Calu3 (cell line): ENCODE results near the gene PPEF1. TPM values are rescaled to one million over a fixed set of nuclear protein-coding genes. Genes with fewer than 3 reads are reported as not detected.
A peak's percentile ranks its signal among the peaks of the same experiment; 100 is the strongest.

Source experiments
- Bru-seq: library from RNA; stranded (reverse); fragments of 400-500 nt; gene quantifications from one replicate; lab custom pipeline; 2021; lab: Mats Ljungman, UMichigan
- BruChase-seq, 2 experiments: library from RNA; stranded (reverse); fragments of 400-500 nt; gene quantifications; one replicate each; lab custom pipeline; 2021; lab: Mats Ljungman, UMichigan
- BruUV-seq: library from RNA; stranded (reverse); fragments of 400-500 nt; replicated peaks from 2 replicates; lab custom pipeline; 2021; lab: Mats Ljungman, UMichigan
- CTCF ChIA-PET: fragments of 300-600 bp; sonication (Branson Sonifier 250); formaldehyde crosslinking; loops from one replicate; lab custom pipeline; 2022; ENCODE audit warnings: antibody characterized with exemption; lab: Charles Lee
- DNase-seq: peaks from one replicate; pipeline ENCODE4 v3.0.0; 2022
- H3K27ac Mint-ChIP-seq: one replicate; pipeline ENCODE4 v1.8.0; 2022; ENCODE audit warnings: mixed read lengths; ENCODE audit not compliant: unreplicated experiment
- H3K27me3 Mint-ChIP-seq: one replicate; pipeline ENCODE4 v1.8.0; 2022; ENCODE audit warnings: mixed read lengths; ENCODE audit not compliant: unreplicated experiment
- H3K36me3 Mint-ChIP-seq: one replicate; pipeline ENCODE4 v1.8.0; 2022; ENCODE audit warnings: mild to moderate bottlenecking, moderate library complexity, mixed read lengths; ENCODE audit not compliant: insufficient read depth, unreplicated experiment
- H3K4me1 Mint-ChIP-seq: one replicate; pipeline ENCODE4 v1.8.0; 2022; ENCODE audit warnings: mild to moderate bottlenecking, low read depth, mixed read lengths; ENCODE audit not compliant: unreplicated experiment
- H3K4me3 Mint-ChIP-seq: one replicate; pipeline ENCODE4 v1.8.0; 2022; ENCODE audit warnings: mild to moderate bottlenecking, low read depth, moderate library complexity, mixed read lengths; ENCODE audit not compliant: unreplicated experiment
- H3K9me3 Mint-ChIP-seq: one replicate; pipeline ENCODE4 v1.8.0; 2022; ENCODE audit warnings: low read depth, mixed read lengths; ENCODE audit not compliant: unreplicated experiment
- intact Hi-C: fragments of 100-400 bp; cut with micrococcal nuclease; formaldehyde crosslinking; loops from one replicate; pipeline ENCODE4 v1.10.0; 2022; ENCODE audit not compliant: unreplicated experiment
- long read RNA-seq: library from polyadenylated mRNA; stranded (forward); transcript quantifications from one replicate; pipeline ENCODE4 v2.0.0, GENCODE V29; 2022
- total RNA-seq: library from RNA; stranded (reverse); gene quantifications from 2 replicates; pipeline ENCODE4 v1.2.3, GENCODE V29; 2022
- TF ChIP-seq, protein P1 (sequence below): fragments of 200-600 bp; IDR thresholded peaks from one replicate; pipeline ENCODE4 v1.8.0; 2022; ENCODE audit warnings: antibody characterized with exemption; ENCODE audit not compliant: unreplicated experiment

PPEF1 gene
- not detected in 2 replicates for total RNA-seq
- percentile 5 among the genes with signal in this experiment for Bru-seq, nascent RNA
- percentile 6 among the genes with signal in this experiment for BruChase-seq, experiment 1, labeled RNA remaining after a 6-hour chase
- percentile 5 among the genes with signal in this experiment for BruChase-seq, experiment 2, labeled RNA remaining after a 2-hour chase
- long read RNA-seq, result 0 reads

DNA sequence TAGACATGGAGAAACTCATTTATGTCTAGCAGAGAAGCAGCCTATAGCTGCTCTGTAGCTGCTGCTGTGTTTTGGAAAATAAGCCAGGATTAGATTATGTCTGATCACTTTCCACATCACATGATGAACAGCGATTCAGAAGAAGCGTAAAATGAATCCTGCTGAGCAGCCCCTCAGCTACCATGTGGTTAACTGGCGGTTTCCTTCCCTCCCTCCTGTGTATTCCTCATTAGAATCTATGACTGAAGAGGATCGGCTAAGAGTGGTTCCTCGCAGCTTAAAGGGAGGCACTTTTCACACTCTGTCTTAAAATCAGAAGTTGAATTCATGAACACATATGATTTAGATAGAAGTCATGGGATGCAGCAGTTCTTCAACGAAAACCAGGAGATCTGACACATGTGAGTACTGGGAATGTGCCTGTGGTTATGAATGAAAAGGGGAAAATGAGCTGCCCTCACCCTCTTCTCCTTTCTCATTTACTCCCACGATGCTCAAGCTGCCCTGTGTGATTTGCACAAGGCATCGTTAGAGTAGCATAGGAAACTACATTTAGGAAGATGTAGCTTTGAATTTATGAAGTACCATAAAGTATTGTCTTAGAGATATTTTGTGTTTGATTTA, at the start of gene PPEF1:
Gene PPEF1, plus strand, starts transcription at position 220 of the 624 bp plus-strand sequence. Its CDS starts 136 bp downstream, at position 356.
- BruUV-seq, result no TSS peak
- Mint-ChIP-seq H3K36me3 (peaks cover 5% of the 10 kb centered on the region), H3K9me3 (no peaks in the 10 kb centered on the region), H3K4me3 (no peak within 1 kb of the TSS), H3K27me3 (no peaks in the 10 kb centered on the region), H3K27ac (no peak within 1 kb of the TSS), H3K4me1 (peaks cover 1% of the 10 kb centered on the region)
- intact Hi-C loops, result no loop called here
- no peak for DNase-seq
- CTCF ChIA-PET, result no interaction called here
- TF ChIP-seq, protein P1, sequence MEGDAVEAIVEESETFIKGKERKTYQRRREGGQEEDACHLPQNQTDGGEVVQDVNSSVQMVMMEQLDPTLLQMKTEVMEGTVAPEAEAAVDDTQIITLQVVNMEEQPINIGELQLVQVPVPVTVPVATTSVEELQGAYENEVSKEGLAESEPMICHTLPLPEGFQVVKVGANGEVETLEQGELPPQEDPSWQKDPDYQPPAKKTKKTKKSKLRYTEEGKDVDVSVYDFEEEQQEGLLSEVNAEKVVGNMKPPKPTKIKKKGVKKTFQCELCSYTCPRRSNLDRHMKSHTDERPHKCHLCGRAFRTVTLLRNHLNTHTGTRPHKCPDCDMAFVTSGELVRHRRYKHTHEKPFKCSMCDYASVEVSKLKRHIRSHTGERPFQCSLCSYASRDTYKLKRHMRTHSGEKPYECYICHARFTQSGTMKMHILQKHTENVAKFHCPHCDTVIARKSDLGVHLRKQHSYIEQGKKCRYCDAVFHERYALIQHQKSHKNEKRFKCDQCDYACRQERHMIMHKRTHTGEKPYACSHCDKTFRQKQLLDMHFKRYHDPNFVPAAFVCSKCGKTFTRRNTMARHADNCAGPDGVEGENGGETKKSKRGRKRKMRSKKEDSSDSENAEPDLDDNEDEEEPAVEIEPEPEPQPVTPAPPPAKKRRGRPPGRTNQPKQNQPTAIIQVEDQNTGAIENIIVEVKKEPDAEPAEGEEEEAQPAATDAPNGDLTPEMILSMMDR, result no peak

DNA sequence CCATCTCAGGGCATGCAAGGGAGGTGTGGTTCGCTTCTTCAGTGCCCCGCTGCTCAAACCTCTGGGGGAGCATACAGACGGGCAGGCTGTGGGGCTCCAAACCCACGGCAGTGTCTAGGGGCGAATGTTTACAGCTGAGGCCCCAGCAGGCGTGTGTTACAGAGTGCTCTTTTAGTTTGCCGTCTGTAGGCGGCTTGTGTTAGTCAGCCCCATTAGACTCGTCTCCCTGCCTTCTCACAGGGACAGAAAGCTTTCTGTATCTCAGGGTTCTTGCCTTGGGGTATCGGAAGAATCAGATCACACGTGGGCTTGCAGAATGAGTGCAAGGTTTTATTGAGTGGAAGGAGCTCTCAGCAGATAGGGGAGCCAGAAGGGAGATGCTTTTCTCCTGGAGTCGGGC, 46.2 kb upstream of the PPEF1 start:
- no peaks in the 10 kb centered on the region for H3K9me3 Mint-ChIP-seq
- CTCF ChIA-PET, result no interaction called here

DNA sequence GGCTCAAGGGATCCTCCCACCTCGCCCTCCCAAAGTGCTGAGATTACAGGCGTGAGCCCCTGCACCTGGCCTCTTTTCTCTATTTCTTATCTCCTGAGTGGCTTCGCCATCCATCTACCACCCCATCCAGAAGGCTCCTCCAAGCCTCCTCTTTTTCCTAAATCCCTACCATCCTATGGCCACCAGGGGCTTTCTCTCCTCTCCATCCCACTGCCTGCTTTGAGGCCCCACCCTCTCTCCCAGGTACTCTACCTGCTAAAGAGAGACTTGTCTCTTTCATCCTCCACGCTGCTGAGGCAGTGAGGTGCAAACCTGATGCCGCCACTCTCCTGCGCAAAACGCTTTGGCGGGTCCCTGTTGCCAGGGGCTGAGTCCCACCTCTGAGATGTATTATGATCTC, 42.5 kb upstream of the PPEF1 start:
- no TSS peak for BruUV-seq
- DNase-seq, result peak; percentile 2
- H3K27ac Mint-ChIP-seq, result no peak overlapping the region
- intact Hi-C loops, result no loop called here
- H3K4me1 Mint-ChIP-seq, result no peaks in the 10 kb centered on the region
- H3K4me3 Mint-ChIP-seq, result no peak overlapping the region
- no peaks in the 10 kb centered on the region for H3K9me3 Mint-ChIP-seq
- TF ChIP-seq, protein P1, result no peak
- CTCF ChIA-PET, result no interaction called here
- H3K36me3 Mint-ChIP-seq, result no peaks in the 10 kb centered on the region
- H3K27me3 Mint-ChIP-seq, result no peaks in the 10 kb centered on the region

More for the DNA sequence above, 46.2 kb upstream of the PPEF1 start:
- no peaks in the 10 kb centered on the region for H3K4me1 Mint-ChIP-seq
- BruUV-seq, result no TSS peak
- intact Hi-C loops, result no loop called here
- no peak for DNase-seq
- no peaks in the 10 kb centered on the region for H3K27me3 Mint-ChIP-seq
- no peak overlapping the region for H3K27ac Mint-ChIP-seq
- no peak overlapping the region for H3K4me3 Mint-ChIP-seq
- H3K36me3 Mint-ChIP-seq, result no peaks in the 10 kb centered on the region
- TF ChIP-seq, protein P1, result no peak

- Mint-ChIP-seq H3K27ac (no peak overlapping the region), H3K27me3 (no peaks in the 10 kb centered on the region), H3K9me3 (no peaks in the 10 kb centered on the region), H3K4me1 (no peaks in the 10 kb centered on the region), H3K36me3 (no peaks in the 10 kb centered on the region), H3K4me3 (no peak overlapping the region)
- TF ChIP-seq, protein P1, result no peak
- intact Hi-C loops, result no loop called here
- CTCF ChIA-PET, result no interaction called here
- BruUV-seq, result no TSS peak
- no peak for DNase-seq
These were observed 40.8 kb upstream of the PPEF1 start for GRCh38 chrX:18666614-18667013.
